Vagina (tissue), 2 donors: ENCODE data around the gene SLC48A1.

Experiments
- POLR2A ChIP-seq, 2 donors: fragments of 450-650 bp; IDR thresholded peaks; one replicate each; pipeline ENCODE4 v1.6.1; 2017; ENCODE audit warnings: antibody characterized with exemption in 2 of 2, mild to moderate bottlenecking in 2 of 2, moderate library complexity in 2 of 2
- TF ChIP-seq, protein P1 (sequence below), 3 experiments: fragments of 450-650 bp in 2 of 3; fragments of 200-600 bp in 1 of 3; sonication (generic) in 1 of 3; IDR thresholded peaks; one replicate each; pipeline ENCODE4 v1.5.1; 2017 to 2019; ENCODE audit warnings: antibody characterized with exemption in 3 of 3, mild to moderate bottlenecking in 2 of 3, moderate library complexity in 2 of 3

DNA sequence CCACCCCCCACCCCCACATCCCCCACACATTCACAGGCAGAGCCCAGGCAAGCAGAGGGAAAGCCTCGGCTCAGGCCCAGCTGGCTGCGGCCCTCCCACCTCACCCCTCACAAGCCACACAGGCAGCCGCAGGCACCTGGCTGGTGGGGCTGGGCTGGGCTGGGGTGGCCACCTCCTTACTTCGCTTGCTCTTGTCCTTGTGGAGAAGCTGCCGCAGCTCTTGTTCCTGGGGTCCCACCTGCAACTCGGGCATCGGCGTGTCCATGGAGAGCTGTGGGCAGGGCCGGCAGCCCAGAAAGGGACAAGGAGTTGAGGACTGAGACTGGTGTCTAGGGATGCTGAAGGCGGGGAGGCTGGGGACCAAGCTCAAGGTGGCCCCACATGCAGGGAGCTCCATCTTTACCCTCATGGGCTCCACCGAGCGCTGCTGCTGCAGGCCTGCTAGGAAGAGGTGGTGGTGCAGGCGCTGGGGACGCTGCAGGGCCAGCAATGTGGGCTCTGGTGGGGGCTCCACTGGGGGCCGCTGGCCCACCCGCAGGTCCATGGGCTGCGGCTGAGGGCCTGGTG is 25.4 kb downstream of the SLC48A1 start:
- TF ChIP-seq, protein P1, sequence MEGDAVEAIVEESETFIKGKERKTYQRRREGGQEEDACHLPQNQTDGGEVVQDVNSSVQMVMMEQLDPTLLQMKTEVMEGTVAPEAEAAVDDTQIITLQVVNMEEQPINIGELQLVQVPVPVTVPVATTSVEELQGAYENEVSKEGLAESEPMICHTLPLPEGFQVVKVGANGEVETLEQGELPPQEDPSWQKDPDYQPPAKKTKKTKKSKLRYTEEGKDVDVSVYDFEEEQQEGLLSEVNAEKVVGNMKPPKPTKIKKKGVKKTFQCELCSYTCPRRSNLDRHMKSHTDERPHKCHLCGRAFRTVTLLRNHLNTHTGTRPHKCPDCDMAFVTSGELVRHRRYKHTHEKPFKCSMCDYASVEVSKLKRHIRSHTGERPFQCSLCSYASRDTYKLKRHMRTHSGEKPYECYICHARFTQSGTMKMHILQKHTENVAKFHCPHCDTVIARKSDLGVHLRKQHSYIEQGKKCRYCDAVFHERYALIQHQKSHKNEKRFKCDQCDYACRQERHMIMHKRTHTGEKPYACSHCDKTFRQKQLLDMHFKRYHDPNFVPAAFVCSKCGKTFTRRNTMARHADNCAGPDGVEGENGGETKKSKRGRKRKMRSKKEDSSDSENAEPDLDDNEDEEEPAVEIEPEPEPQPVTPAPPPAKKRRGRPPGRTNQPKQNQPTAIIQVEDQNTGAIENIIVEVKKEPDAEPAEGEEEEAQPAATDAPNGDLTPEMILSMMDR (IDR thresholded peaks at IDR 0.05), result no peak
- no peak for TF ChIP-seq POLR2A (IDR thresholded peaks at IDR 0.05)
